GM18498 (cell line): Measurements from ENCODE around the gene OR10H3.
"Not testable (repeated sequence)": the region's sequence is repeated elsewhere in the genome, so short reads cannot be mapped to it uniquely, and the experiment has no call there.

ENCODE experiments used
- ATAC-seq: cut with Tn5 transposase; IDR thresholded peaks from one replicate; pipeline ENCODE4 v1.9.1; 2021; ENCODE audit warnings: mild to moderate bottlenecking, moderate library complexity; ENCODE audit not compliant: unreplicated experiment

Gene OR10H3

DNA sequence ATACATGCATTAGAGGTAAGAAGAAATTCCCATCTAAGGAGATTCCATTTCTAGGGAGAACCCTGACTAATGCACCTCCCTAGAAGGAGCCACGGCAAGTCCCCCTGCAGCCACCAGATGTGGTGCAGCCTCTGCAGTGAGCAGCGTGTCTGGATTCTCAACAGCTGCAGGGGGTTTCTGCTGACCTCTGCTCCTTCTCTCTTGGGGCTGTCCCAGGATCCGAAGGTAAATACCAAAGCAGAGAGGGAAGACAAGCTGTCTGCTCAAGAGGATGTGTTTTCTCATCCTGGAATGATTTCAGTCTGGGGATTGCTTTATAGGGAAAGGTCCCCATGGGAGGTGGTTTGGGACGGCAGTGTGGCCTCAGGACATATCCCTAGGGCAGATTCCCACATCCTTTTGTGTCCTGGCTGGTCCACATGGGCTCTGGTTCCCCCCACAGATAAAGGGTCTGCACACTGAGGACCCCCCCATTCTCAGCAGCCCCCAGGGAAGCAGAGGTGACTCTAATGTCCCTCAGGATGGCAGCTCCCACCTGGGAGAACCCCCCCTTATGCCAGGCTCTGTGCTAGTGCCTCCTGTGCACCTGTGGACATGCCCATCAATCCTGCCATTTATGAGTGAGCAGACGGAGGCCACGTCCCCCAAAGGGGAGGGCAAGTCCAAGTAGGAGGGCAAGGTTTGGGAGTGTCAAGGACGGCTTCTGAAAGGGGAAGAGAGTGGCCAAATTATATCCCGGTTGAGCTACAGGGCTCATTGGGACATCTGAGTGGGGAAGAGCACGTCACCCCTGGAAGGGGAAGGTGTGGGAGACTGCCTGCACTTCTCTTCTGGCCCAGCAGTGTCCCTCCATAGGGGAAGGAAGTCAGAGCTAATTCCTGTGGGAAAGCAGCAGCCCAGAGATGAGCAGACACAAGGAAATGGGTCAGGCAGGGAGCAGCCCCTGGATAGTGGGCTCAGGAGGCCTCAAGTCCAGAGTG, 39.5 kb downstream of the OR10H3 start:
- ATAC-seq: no peak

DNA sequence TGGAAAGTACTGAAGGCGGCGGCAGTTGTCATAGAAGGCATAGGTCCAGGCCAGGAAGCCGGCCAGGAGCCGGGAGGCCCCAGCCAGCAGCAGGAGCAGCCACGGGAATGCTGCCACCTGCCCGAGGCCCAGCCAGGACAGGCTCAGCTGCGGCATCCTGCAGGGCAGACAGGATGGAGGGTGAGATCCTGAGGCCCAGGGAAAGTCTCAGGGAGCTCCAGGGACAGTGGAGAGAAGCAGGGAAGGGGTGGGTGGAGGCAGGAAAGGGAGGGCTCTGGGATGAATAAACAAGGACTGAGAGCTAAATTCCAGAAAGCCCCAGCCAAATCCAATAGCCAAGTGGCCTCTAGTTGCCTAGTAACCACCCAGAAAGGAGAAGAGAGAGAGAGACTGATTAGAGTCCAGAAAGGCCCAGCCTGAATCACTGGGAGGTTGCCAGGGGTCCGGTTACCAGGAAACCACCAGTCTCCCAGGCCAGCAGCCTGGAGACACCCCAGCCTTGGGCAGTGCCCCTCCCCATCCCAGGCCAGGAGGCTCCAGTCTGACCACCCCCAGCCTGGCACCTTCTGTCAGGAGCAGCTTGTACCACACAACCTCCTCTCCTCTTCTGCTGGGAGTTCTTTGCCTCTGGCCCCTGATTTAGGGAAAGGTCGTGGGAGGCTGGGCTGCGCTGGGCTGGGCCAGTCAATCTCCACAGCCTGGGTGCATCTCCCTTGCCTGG, 42.1 kb downstream of the OR10H3 start:
- ATAC-seq: no peak

GRCh38 chr19:15780610-15781418, 43.0 kb downstream of the OR10H3 start:
- ATAC-seq: no peak

DNA sequence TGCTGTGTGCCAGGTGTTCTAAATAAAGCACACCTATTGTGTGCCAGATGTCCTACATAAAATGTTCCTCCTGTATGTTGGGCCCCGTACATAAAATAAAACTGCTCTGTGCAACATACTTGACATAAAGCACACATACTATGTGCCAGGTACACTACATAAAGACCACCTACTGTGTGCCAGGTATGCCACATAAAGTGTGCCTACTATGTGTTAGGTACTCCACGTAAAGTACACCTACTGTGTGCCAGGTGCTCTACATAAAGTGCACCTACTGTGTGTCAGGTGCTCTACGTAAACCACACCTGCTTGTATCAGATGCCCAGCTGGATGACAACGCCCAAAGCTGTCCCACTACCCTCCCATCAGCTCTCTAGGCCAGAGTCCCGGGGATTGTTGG, 43.9 kb downstream of the OR10H3 start:
- ATAC-seq: no peak

GRCh38 chr19:15782211-15782610, 44.4 kb downstream of the OR10H3 start:
- ATAC-seq: no peak

DNA sequence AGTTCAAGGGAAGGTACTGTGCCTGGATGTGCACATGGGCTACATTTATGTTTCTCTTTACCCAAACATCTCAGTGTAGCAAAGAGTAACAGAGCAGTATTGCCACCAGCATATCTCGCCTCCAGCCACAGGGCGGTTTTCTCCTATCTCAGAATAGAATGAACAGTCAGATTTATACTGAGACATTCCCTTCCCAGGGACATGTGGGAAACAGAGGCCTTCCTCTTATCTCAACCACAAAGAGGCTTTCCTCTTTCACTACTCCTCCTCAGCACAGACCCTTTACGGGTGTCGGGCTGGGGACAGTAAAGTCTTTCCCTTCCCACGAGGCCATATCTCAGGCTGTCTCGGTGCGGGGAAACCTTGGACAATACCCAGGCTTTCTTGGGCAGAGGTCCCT, 45.1 kb downstream of the OR10H3 start:
- not testable (repeated sequence) for ATAC-seq

GRCh38 chr19:15787611-15788155, 49.9 kb downstream of the OR10H3 start, which contains the start of gene OR10H5:
OR10H5 (plus strand) TSS chr19:15787661; CDS start chr19:15794049, 6,388 bp downstream.
- ATAC-seq: no peak

DNA sequence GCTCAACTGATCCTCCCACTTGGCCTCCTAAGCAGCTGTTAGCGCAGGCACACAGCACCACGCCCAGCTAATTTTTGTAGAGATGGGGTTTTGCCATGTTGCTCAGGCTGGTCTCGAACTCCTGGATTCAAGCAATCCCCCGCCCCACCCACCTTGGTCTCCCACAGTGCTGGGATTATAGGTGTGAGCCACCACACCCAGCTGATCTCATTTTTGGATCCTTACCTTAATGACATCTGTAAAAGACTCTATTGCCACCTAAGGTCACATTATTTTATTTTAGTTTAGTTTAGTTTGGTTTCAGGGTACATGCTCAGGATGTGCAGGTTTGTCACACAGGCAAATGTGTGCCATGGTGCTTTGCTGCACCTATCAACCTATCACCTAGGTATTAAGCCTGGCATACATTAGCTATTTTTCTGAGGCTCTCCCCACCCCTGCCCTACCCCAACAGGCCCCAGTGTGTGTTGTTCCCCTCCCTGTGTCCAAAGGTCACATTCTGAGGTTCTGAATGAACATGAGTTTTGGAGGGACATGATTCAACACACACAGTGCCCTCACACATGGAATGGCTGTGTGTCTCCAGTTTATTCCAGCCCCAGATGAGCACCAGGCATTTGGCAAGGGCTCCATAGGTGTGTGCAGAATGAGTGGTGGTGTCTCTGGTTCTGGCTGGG, 50.9 kb downstream of the OR10H3 start:
- no peak for ATAC-seq

- no peak for ATAC-seq
Measured at GRCh38 chr19:15790096-15790495, 52.3 kb downstream of the OR10H3 start.
